ENCODE data around the gene FBXO36. TPM values are rescaled to one million over a fixed set of nuclear protein-coding genes. Genes with fewer than 3 reads are reported as not detected.

Gene FBXO36
- total RNA-seq, 3 donors from 2014 or later, result 2.7 to 6.9 (median 3.3) TPM

- TF ChIP-seq POLR2A (IDR thresholded peaks at IDR 0.05), result no peak
- TF ChIP-seq CTCF (IDR thresholded peaks at IDR 0.05), result no peak
- no peak for TF ChIP-seq POLR2AphosphoS5 (IDR thresholded peaks at IDR 0.05)
- no peaks in the 10 kb centered on the region for H3K4me1 ChIP-seq
- no peak overlapping the region for H3K27ac ChIP-seq
- H3K27me3 ChIP-seq, result no peaks in the 10 kb centered on the region
- DNase-seq (ENCODE audit: low spot score in 2 of 2), result no peak
- no peak overlapping the region for H3K4me3 ChIP-seq
- H3K9me3 ChIP-seq, result peaks cover 0 to 3% of the 10 kb centered on the region in 2 donors
- intact Hi-C loops (cut with DNase I; ENCODE audit: low total_unique reads), result no loop called here
- H3K36me3 ChIP-seq, result no peaks in the 10 kb centered on the region
These were observed 8.9 kb downstream of the FBXO36 start for GRCh38 chr2:229931241-229931640.

- intact Hi-C loops (cut with DNase I; ENCODE audit: low total_unique reads), result no loop called here
- no peak for TF ChIP-seq POLR2AphosphoS5 (IDR thresholded peaks at IDR 0.05)
- no peak for TF ChIP-seq POLR2A (IDR thresholded peaks at IDR 0.05)
- TF ChIP-seq CTCF (IDR thresholded peaks at IDR 0.05), result no peak
- Histone ChIP-seq H3K27me3 (no peaks in the 10 kb centered on the region), H3K4me3 (no peak overlapping the region), H3K9me3 (peaks cover 0 to 3% of the 10 kb centered on the region in 2 donors), H3K36me3 (no peaks in the 10 kb centered on the region), H3K27ac (no peak overlapping the region), H3K4me1 (no peaks in the 10 kb centered on the region)
- DNase-seq (ENCODE audit: low spot score in 2 of 2), result no peak
These were observed 15.2 kb downstream of the FBXO36 start for GRCh38 chr2:229937537-229937936.

GRCh38 chr2:229942671-229943070 lies 20.4 kb downstream of the FBXO36 start:
- no peak for DNase-seq (ENCODE audit: low spot score in 2 of 2)
- Histone ChIP-seq H3K4me3 (no peak overlapping the region), H3K27ac (no peak overlapping the region), H3K36me3 (no peaks in the 10 kb centered on the region), H3K9me3 (no peaks in the 10 kb centered on the region), H3K4me1 (no peaks in the 10 kb centered on the region), H3K27me3 (no peaks in the 10 kb centered on the region)
- intact Hi-C loops (cut with DNase I; ENCODE audit: low total_unique reads), result no loop called here
- TF ChIP-seq CTCF (IDR thresholded peaks at IDR 0.05), result no peak
- no peak for TF ChIP-seq POLR2AphosphoS5 (IDR thresholded peaks at IDR 0.05)
- TF ChIP-seq POLR2A (IDR thresholded peaks at IDR 0.05), result no peak

GRCh38 chr2:229943171-229943570 lies 20.9 kb downstream of the FBXO36 start:
- H3K27me3 ChIP-seq, result no peaks in the 10 kb centered on the region
- DNase-seq (ENCODE audit: low spot score in 2 of 2), result no peak
- intact Hi-C loops (cut with DNase I; ENCODE audit: low total_unique reads), result no loop called here
- H3K4me1 ChIP-seq, result no peaks in the 10 kb centered on the region
- no peaks in the 10 kb centered on the region for H3K36me3 ChIP-seq
- no peak overlapping the region for H3K27ac ChIP-seq
- no peak overlapping the region for H3K4me3 ChIP-seq
- no peaks in the 10 kb centered on the region for H3K9me3 ChIP-seq
- no peak for TF ChIP-seq POLR2AphosphoS5 (IDR thresholded peaks at IDR 0.05)

- Histone ChIP-seq H3K4me1 (no peaks in the 10 kb centered on the region), H3K27ac (no peak overlapping the region), H3K27me3 (no peaks in the 10 kb centered on the region), H3K9me3 (no peaks in the 10 kb centered on the region), H3K4me3 (no peak overlapping the region), H3K36me3 (no peaks in the 10 kb centered on the region)
- TF ChIP-seq POLR2A (IDR thresholded peaks at IDR 0.05) (no peak), POLR2AphosphoS5 (IDR thresholded peaks at IDR 0.05) (no peak), CTCF (IDR thresholded peaks at IDR 0.05) (no peak)
- intact Hi-C loops (cut with DNase I; ENCODE audit: low total_unique reads), result no loop called here
- no peak for DNase-seq (ENCODE audit: low spot score in 2 of 2)
These were observed 21.6 kb downstream of the FBXO36 start for GRCh38 chr2:229943770-229944449.
